ENCODE results near the gene PHC2. TPM values are rescaled to one million over a fixed set of nuclear protein-coding genes. Genes with fewer than 3 reads are reported as not detected.
"Not testable (repeated sequence)": the region's sequence is repeated elsewhere in the genome, so short reads cannot be mapped to it uniquely, and the experiment has no call there.

The PHC2 gene
- polyA plus RNA-seq, 1 donor from 2014 or later: 171 TPM

DNA sequence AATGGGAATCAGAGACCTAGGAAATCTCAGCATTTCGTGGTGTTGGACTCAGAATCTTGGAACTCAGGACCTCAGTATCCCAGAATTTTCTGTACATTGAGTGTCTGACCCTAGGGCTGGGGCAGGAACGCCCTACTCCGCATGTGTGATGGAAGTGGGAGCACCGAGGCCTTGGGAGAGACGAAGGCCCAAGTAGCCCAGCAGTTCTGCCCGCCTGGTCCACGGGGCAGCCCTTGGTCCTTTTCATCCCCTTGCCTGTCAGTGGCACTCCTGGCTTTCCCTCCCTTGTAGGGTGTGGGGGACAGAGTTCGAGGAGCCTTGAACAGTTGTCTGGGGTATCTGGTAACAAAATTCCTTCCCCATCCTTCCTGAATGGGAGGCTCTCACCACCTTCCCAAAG lies 120.2 kb downstream of the PHC2 start:
- Histone ChIP-seq H2AFZ (ENCODE audit: low read depth, low read length) (no peak overlapping the region), H3K36me3 (ENCODE audit: insufficient read depth, low read length) (no peaks in the 10 kb centered on the region), H3K9me3 (ENCODE audit: low read length) (no peaks in the 10 kb centered on the region), H3K9ac (ENCODE audit: low read length) (no peak overlapping the region), H3K27me3 (ENCODE audit: insufficient read depth, low read depth, low read length) (no peaks in the 10 kb centered on the region), H3K79me2 (replicated peaks; ENCODE audit: insufficient read depth, low read length) (no peaks in the 10 kb centered on the region), H3K9me2 (ENCODE audit: insufficient read depth, low read length) (no peaks in the 10 kb centered on the region), H3F3A (ENCODE audit: insufficient read depth, low read length, poor library complexity, severe bottlenecking) (no peaks in the 10 kb centered on the region), H3K4me2 (ENCODE audit: low read length) (no peak overlapping the region), H4K20me1 (ENCODE audit: insufficient read depth) (no peaks in the 10 kb centered on the region), H3K27ac (ENCODE audit: low read length) (no peak overlapping the region), H3K4me3 (ENCODE audit: low read length) (no peak overlapping the region)
- TF ChIP-seq TAF1 (IDR thresholded peaks at IDR 0.05; ENCODE audit: low read depth) (no peak), MXI1 (conservative IDR thresholded peaks at IDR 0.05; ENCODE audit: poor library complexity, severe bottlenecking) (no peak), EZH2 (IDR thresholded peaks at IDR 0.05; ENCODE audit: borderline replicate concordance, insufficient read depth, low read length, poor library complexity, severe bottlenecking) (no peak), SMC3 (conservative IDR thresholded peaks at IDR 0.05; ENCODE audit: poor library complexity) (no peak), EP300 (conservative IDR thresholded peaks at IDR 0.05; ENCODE audit: poor library complexity, severe bottlenecking) (no peak), POLR2AphosphoS5 (IDR thresholded peaks at IDR 0.05) (no peak), RAD21 (conservative IDR thresholded peaks at IDR 0.05) (no peak)
- TF ChIP-seq, protein P1, sequence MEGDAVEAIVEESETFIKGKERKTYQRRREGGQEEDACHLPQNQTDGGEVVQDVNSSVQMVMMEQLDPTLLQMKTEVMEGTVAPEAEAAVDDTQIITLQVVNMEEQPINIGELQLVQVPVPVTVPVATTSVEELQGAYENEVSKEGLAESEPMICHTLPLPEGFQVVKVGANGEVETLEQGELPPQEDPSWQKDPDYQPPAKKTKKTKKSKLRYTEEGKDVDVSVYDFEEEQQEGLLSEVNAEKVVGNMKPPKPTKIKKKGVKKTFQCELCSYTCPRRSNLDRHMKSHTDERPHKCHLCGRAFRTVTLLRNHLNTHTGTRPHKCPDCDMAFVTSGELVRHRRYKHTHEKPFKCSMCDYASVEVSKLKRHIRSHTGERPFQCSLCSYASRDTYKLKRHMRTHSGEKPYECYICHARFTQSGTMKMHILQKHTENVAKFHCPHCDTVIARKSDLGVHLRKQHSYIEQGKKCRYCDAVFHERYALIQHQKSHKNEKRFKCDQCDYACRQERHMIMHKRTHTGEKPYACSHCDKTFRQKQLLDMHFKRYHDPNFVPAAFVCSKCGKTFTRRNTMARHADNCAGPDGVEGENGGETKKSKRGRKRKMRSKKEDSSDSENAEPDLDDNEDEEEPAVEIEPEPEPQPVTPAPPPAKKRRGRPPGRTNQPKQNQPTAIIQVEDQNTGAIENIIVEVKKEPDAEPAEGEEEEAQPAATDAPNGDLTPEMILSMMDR (IDR thresholded peaks at IDR 0.05; ENCODE audit: poor library complexity, severe bottlenecking): no peak
- TF ChIP-seq, protein P2, sequence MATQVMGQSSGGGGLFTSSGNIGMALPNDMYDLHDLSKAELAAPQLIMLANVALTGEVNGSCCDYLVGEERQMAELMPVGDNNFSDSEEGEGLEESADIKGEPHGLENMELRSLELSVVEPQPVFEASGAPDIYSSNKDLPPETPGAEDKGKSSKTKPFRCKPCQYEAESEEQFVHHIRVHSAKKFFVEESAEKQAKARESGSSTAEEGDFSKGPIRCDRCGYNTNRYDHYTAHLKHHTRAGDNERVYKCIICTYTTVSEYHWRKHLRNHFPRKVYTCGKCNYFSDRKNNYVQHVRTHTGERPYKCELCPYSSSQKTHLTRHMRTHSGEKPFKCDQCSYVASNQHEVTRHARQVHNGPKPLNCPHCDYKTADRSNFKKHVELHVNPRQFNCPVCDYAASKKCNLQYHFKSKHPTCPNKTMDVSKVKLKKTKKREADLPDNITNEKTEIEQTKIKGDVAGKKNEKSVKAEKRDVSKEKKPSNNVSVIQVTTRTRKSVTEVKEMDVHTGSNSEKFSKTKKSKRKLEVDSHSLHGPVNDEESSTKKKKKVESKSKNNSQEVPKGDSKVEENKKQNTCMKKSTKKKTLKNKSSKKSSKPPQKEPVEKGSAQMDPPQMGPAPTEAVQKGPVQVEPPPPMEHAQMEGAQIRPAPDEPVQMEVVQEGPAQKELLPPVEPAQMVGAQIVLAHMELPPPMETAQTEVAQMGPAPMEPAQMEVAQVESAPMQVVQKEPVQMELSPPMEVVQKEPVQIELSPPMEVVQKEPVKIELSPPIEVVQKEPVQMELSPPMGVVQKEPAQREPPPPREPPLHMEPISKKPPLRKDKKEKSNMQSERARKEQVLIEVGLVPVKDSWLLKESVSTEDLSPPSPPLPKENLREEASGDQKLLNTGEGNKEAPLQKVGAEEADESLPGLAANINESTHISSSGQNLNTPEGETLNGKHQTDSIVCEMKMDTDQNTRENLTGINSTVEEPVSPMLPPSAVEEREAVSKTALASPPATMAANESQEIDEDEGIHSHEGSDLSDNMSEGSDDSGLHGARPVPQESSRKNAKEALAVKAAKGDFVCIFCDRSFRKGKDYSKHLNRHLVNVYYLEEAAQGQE (IDR thresholded peaks at IDR 0.05; ENCODE audit: borderline replicate concordance): no peak

- not testable (repeated sequence) for H3K27ac ChIP-seq (ENCODE audit: low read length); H3F3A ChIP-seq (ENCODE audit: insufficient read depth, low read length, poor library complexity, severe bottlenecking); H3K79me2 ChIP-seq (replicated peaks; ENCODE audit: insufficient read depth, low read length); H4K20me1 ChIP-seq (ENCODE audit: insufficient read depth); H3K4me2 ChIP-seq (ENCODE audit: low read length); H3K9ac ChIP-seq (ENCODE audit: low read length); H3K27me3 ChIP-seq (ENCODE audit: insufficient read depth, low read depth, low read length); H2AFZ ChIP-seq (ENCODE audit: low read depth, low read length); H3K36me3 ChIP-seq (ENCODE audit: insufficient read depth, low read length); H3K9me3 ChIP-seq (ENCODE audit: low read length); H3K4me3 ChIP-seq (ENCODE audit: low read length); H3K9me2 ChIP-seq (ENCODE audit: insufficient read depth, low read length)
Observed at GRCh38 chr1:33309351-33309750, 121.5 kb downstream of the PHC2 start.

- no peak overlapping the region for H2AFZ ChIP-seq (ENCODE audit: low read depth, low read length)
- H3K4me3 ChIP-seq (ENCODE audit: low read length): no peak overlapping the region
- H4K20me1 ChIP-seq (ENCODE audit: insufficient read depth): no peaks in the 10 kb centered on the region
- no peak overlapping the region for H3K4me2 ChIP-seq (ENCODE audit: low read length)
- H3K9me2 ChIP-seq (ENCODE audit: insufficient read depth, low read length): no peaks in the 10 kb centered on the region
- H3K9ac ChIP-seq (ENCODE audit: low read length): no peak overlapping the region
- H3K36me3 ChIP-seq (ENCODE audit: insufficient read depth, low read length): no peaks in the 10 kb centered on the region
- no peak overlapping the region for H3K27ac ChIP-seq (ENCODE audit: low read length)
- H3F3A ChIP-seq (ENCODE audit: insufficient read depth, low read length, poor library complexity, severe bottlenecking): no peaks in the 10 kb centered on the region
- no peaks in the 10 kb centered on the region for H3K79me2 ChIP-seq (replicated peaks; ENCODE audit: insufficient read depth, low read length)
- H3K9me3 ChIP-seq (ENCODE audit: low read length): no peaks in the 10 kb centered on the region
- no peak for TF ChIP-seq EP300 (conservative IDR thresholded peaks at IDR 0.05; ENCODE audit: poor library complexity, severe bottlenecking)
- no peaks in the 10 kb centered on the region for H3K27me3 ChIP-seq (ENCODE audit: insufficient read depth, low read depth, low read length)
Observed at GRCh38 chr1:33307494-33307864, 123.4 kb downstream of the PHC2 start.

Measured in neural cell (in vitro differentiated cells).